IMR-90 (cell line): ENCODE data around the gene CNTN5. TPM values are rescaled to one million over a fixed set of nuclear protein-coding genes. Genes with fewer than 3 reads are reported as not detected.

ENCODE experiments used
- ATAC-seq: fragments of 200-7000 bp; cut with Tn5 transposase; 2 replicates; pipeline ENCODE4 v1.9.1; 2020; ENCODE audit warnings: low read depth, mild to moderate bottlenecking, moderate library complexity
- BruUV-seq: library from RNA; stranded (reverse); fragments of 400-500 nt; replicated peaks from 2 replicates; lab custom pipeline; 2021; lab: Mats Ljungman, UMichigan
- CTCF ChIA-PET: fragments of 300-600 bp; formaldehyde crosslinking; extraction: SDS; loops from one replicate; lab custom pipeline; 2021; ENCODE audit warnings: antibody characterized with exemption; lab: Yijun Ruan, JAX
- POLR2A ChIA-PET: fragments of 300-600 bp; sonication (Branson Sonifier 250); formaldehyde crosslinking; loops from one replicate; lab custom pipeline; 2022; ENCODE audit warnings: antibody characterized with exemption; ENCODE audit not compliant: unreplicated experiment; lab: Charles Lee
- DNase-seq: peaks from one replicate; pipeline ENCODE4 v3.0.0; 2013
- H2AFZ ChIP-seq: replicated peaks from 2 replicates; pipeline ENCODE3; 2013; ENCODE audit warnings: low read length, mild to moderate bottlenecking; ENCODE audit not compliant: poor library complexity
- H2AK5ac ChIP-seq: 2 replicates; pipeline ENCODE4 v1.6.1; 2013; ENCODE audit warnings: low read depth, low read length, inconsistent platforms
- H2AK9ac ChIP-seq: replicated peaks from 2 replicates; pipeline ENCODE3; 2013; ENCODE audit warnings: mild to moderate bottlenecking, low read depth, low read length, moderate library complexity; ENCODE audit not compliant: poor library complexity
- H2BK120ac ChIP-seq: 2 replicates; pipeline ENCODE4 v1.6.1; 2013; ENCODE audit warnings: low read depth, low read length, inconsistent platforms
- H2BK15ac ChIP-seq: 3 replicates; pipeline ENCODE4 v1.6.1; 2013; ENCODE audit warnings: low read depth, low read length, inconsistent platforms
- H2BK20ac ChIP-seq: 2 replicates; pipeline ENCODE4 v1.6.1; 2013; ENCODE audit warnings: low read depth, mild to moderate bottlenecking, inconsistent platforms, low read length, moderate library complexity
- H2BK5ac ChIP-seq: 2 replicates; pipeline ENCODE4 v1.6.1; 2013; ENCODE audit warnings: mild to moderate bottlenecking, low read depth, low read length, inconsistent platforms; ENCODE audit not compliant: poor library complexity, severe bottlenecking
- H3K14ac ChIP-seq: replicated peaks from 2 replicates; pipeline ENCODE4 v1.6.1; 2013; ENCODE audit warnings: low read depth, low read length, inconsistent platforms
- H3K18ac ChIP-seq: 2 replicates; pipeline ENCODE4 v1.6.1; 2013; ENCODE audit warnings: low read depth, low read length, control low read depth
- H3K23ac ChIP-seq: 2 replicates; pipeline ENCODE4 v1.6.1; 2013; ENCODE audit warnings: low read depth, low read length, inconsistent platforms
- H3K27ac ChIP-seq: 2 replicates; pipeline ENCODE4 v1.5.1; 2013; ENCODE audit warnings: mild to moderate bottlenecking, control low read depth, low read length; ENCODE audit not compliant: insufficient read depth
- H3K27me3 ChIP-seq: 2 replicates; pipeline ENCODE4 v1.6.1; 2013; ENCODE audit warnings: low read length; ENCODE audit not compliant: control insufficient read depth, insufficient read depth
- H3K36me3 ChIP-seq: 2 replicates; pipeline ENCODE4 v1.6.1; 2013; ENCODE audit warnings: low read length, mixed read lengths; ENCODE audit not compliant: control insufficient read depth, insufficient read depth
- H3K4ac ChIP-seq: 2 replicates; pipeline ENCODE4 v1.6.1; 2013; ENCODE audit warnings: low read depth, low read length, inconsistent platforms
- H3K4me1 ChIP-seq: 2 replicates; pipeline ENCODE4 v1.6.1; 2013; ENCODE audit warnings: low read length, mixed read lengths; ENCODE audit not compliant: control insufficient read depth, insufficient read depth
- H3K4me2 ChIP-seq: 2 replicates; pipeline ENCODE4 v1.6.1; 2013; ENCODE audit warnings: low read depth, mild to moderate bottlenecking, control low read depth, low read length, moderate library complexity
- H3K4me3 ChIP-seq: 2 replicates; pipeline ENCODE4 v1.5.1; 2013; ENCODE audit warnings: low read depth, mild to moderate bottlenecking, control low read depth, low read length, moderate library complexity; ENCODE audit not compliant: insufficient read depth
- H3K56ac ChIP-seq: 2 replicates; pipeline ENCODE4 v1.6.1; 2013; ENCODE audit warnings: low read length, inconsistent platforms; ENCODE audit not compliant: insufficient read depth; ENCODE audit errors: extremely low read depth
- H3K79me1 ChIP-seq, 2 experiments: 2 replicates each; pipeline ENCODE4 v1.6.1; 2013; ENCODE audit warnings: low read length in 2 of 2, inconsistent platforms in 1 of 2, low read depth in 1 of 2
- H3K9ac ChIP-seq: 2 replicates; pipeline ENCODE4 v1.6.1; 2013; ENCODE audit warnings: low read depth, low read length, control low read depth
- H3K9me1 ChIP-seq: 2 replicates; pipeline ENCODE4 v1.6.1; 2013; ENCODE audit warnings: low read length, inconsistent platforms; ENCODE audit not compliant: insufficient read depth
- H3K9me3 ChIP-seq: 2 replicates; pipeline ENCODE4 v1.6.1; 2013; ENCODE audit warnings: low read length; ENCODE audit not compliant: control insufficient read depth, insufficient read depth
- H4K20me1 ChIP-seq: 2 replicates; pipeline ENCODE4 v1.6.1; 2013; ENCODE audit warnings: low read length, inconsistent platforms; ENCODE audit not compliant: insufficient read depth
- H4K5ac ChIP-seq: 2 replicates; pipeline ENCODE4 v1.6.1; 2013; ENCODE audit warnings: mild to moderate bottlenecking, low read depth, low read length, control low read depth
- H4K8ac ChIP-seq, 2 experiments: 2 replicates each; pipeline ENCODE4 v1.6.1; 2013; ENCODE audit warnings: low read depth in 2 of 2, low read length in 2 of 2, control low read depth in 1 of 2, inconsistent platforms in 1 of 2
- H4K91ac ChIP-seq: 2 replicates; pipeline ENCODE4 v1.6.1; 2013; ENCODE audit warnings: low read depth, low read length, inconsistent platforms; ENCODE audit not compliant: insufficient read depth
- BHLHE40 ChIP-seq: fragments of 150-350 bp; IDR thresholded peaks from 2 replicates; pipeline ENCODE4 v1.6.1; 2016; ENCODE audit warnings: mild to moderate bottlenecking, low read depth, low read length
- CEBPB ChIP-seq: IDR thresholded peaks from 2 replicates; pipeline ENCODE4 v1.6.1; 2012; ENCODE audit warnings: low read depth, low read length, improper control_type of control experiment
- CHD1 ChIP-seq: IDR thresholded peaks from 2 replicates; pipeline ENCODE4 v1.6.1; 2012; ENCODE audit warnings: low read depth, low read length, improper control_type of control experiment
- CTCF ChIP-seq: conservative IDR thresholded peaks from 2 replicates; pipeline ENCODE4 v1.5.1; 2012; ENCODE audit warnings: mild to moderate bottlenecking, low read depth, low read length, improper control_type of control experiment
- FOS ChIP-seq: fragments of 150-350 bp; IDR thresholded peaks from 2 replicates; pipeline ENCODE4 v1.6.1; 2016; ENCODE audit warnings: low read depth, low read length
- MAFK ChIP-seq: IDR thresholded peaks from 2 replicates; pipeline ENCODE4 v1.6.1; 2012; ENCODE audit warnings: low read depth, low read length, improper control_type of control experiment
- MAZ ChIP-seq: IDR thresholded peaks from 2 replicates; pipeline ENCODE4 v1.6.1; 2012; ENCODE audit warnings: low read depth, mild to moderate bottlenecking, low read length, improper control_type of control experiment, moderate library complexity, borderline replicate concordance
- MXI1 ChIP-seq: IDR thresholded peaks from 2 replicates; pipeline ENCODE4 v1.6.1; 2012; ENCODE audit warnings: low read depth, mild to moderate bottlenecking, low read length, moderate library complexity, borderline replicate concordance
- NFE2L2 ChIP-seq: fragments of 150-350 bp; IDR thresholded peaks from 2 replicates; pipeline ENCODE4 v1.6.1; 2016; ENCODE audit warnings: low read depth, mild to moderate bottlenecking, low read length
- POLR2A ChIP-seq: IDR thresholded peaks from 2 replicates; pipeline ENCODE4 v1.6.1; 2012; ENCODE audit warnings: mild to moderate bottlenecking, low read depth, low read length
- RAD21 ChIP-seq: IDR thresholded peaks from 2 replicates; pipeline ENCODE4 v1.6.1; 2012; ENCODE audit warnings: low read length, improper control_type of control experiment
- RCOR1 ChIP-seq: IDR thresholded peaks from 2 replicates; pipeline ENCODE4 v1.6.1; 2012; ENCODE audit warnings: mild to moderate bottlenecking, low read length, improper control_type of control experiment; ENCODE audit not compliant: insufficient replicate concordance
- RFX5 ChIP-seq: IDR thresholded peaks from 2 replicates; pipeline ENCODE4 v1.8.0; 2012; ENCODE audit warnings: low read depth, mild to moderate bottlenecking, low read length, moderate library complexity
- SMC3 ChIP-seq: fragments of 150-350 bp; IDR thresholded peaks from 2 replicates; pipeline ENCODE4 v1.6.1; 2016; ENCODE audit warnings: low read depth, mild to moderate bottlenecking, antibody characterized with exemption, low read length, moderate library complexity
- USF2 ChIP-seq: fragments of 150-350 bp; IDR thresholded peaks from 2 replicates; pipeline ENCODE4 v1.6.1; 2017; ENCODE audit warnings: mild to moderate bottlenecking, antibody characterized with exemption, low read length, low read depth
- whole genome bisulfite sequencing, 2 experiments: methylation state at CpG; one replicate each; pipeline versions ENCODE4 v1.1.5 to v1.1.7; 2013; ENCODE audit warnings: missing lambda C conversion rate in 2 of 2; ENCODE audit not compliant: insufficient read length in 1 of 2; ENCODE audit errors: extremely low coverage in 2 of 2; 5-methylcytosine and 5-hydroxymethylcytosine counted together
- dilution Hi-C: fragments of 300-500 bp; cut with HindIII; formaldehyde crosslinking; loops from one replicate; pipeline ENCODE4 v1.14.3; 2018; ENCODE audit warnings: low sequenced_read_pairs; ENCODE audit not compliant: unreplicated experiment
- in situ Hi-C: fragments of 300-500 bp; cut with MboI; formaldehyde crosslinking; loops from 3 replicates; pipeline ENCODE4 v1.14.3; 2019; ENCODE audit warnings: low sequenced_read_pairs, inconsistent platforms, mixed read lengths
- intact Hi-C: fragments of 100-400 bp; cut with micrococcal nuclease; formaldehyde crosslinking; loops from 2 replicates; pipeline ENCODE4 v1.10.0; 2022
- polyA plus RNA-seq, 3 experiments: library from polyadenylated mRNA; depleted of rRNA; stranded (reverse); fragments of >200 nt; gene quantifications; 2 replicates each; pipeline ENCODE4 v1.2.3, GENCODE V29; 2012; ENCODE audit warnings: low replicate concordance in 1 of 3
- total RNA-seq: library from RNA; depleted of rRNA; stranded (reverse); fragments of >200 nt; gene quantifications from 2 replicates; pipeline ENCODE4 v1.2.3, GENCODE V29; 2012

The CNTN5 gene
- total and polyA plus RNA-seq, 2 of the 4 experiments (the other 2 are of a cell fraction): not detected

- CTCF ChIA-PET: no interaction called here
- H2AK5ac ChIP-seq: no peak overlapping the region
- no peaks in the 10 kb centered on the region for H3K9me1 ChIP-seq
- TF ChIP-seq SMC3: no peak
- no peak for TF ChIP-seq USF2
- no peak for TF ChIP-seq NFE2L2
- TF ChIP-seq CHD1: no peak
- no peak for TF ChIP-seq BHLHE40
- no peak for TF ChIP-seq RFX5
- TF ChIP-seq MAFK: no peak
- TF ChIP-seq CEBPB: no peak
- TF ChIP-seq POLR2A: no peak
- TF ChIP-seq CTCF: no peak
- no peak for TF ChIP-seq FOS
- TF ChIP-seq MAZ: no peak
- no peak for TF ChIP-seq RCOR1
- TF ChIP-seq RAD21: no peak
- TF ChIP-seq MXI1: no peak
- H4K91ac ChIP-seq: no peak overlapping the region
- H3K14ac ChIP-seq: no peak overlapping the region
- no peak overlapping the region for H3K4ac ChIP-seq
- POLR2A ChIA-PET: no interaction called here
- in situ Hi-C loops (no loop called here), intact Hi-C loops (no loop called here), dilution Hi-C loops (no loop called here)
- H2BK20ac ChIP-seq: no peak overlapping the region
- no peak overlapping the region for H4K5ac ChIP-seq
- ATAC-seq (no peak), DNase-seq (no peak)
- no peak overlapping the region for H3K9ac ChIP-seq
- no peak overlapping the region for H3K4me3 ChIP-seq
- no peaks in the 10 kb centered on the region for H3K27me3 ChIP-seq
- WGBS, 2 experiments: 40% methylated on average over 1 of the region's 2 CpGs; no CpG with 5 or more reads in 1 of the 2 experiments
- no peak overlapping the region for H2BK120ac ChIP-seq
- H2BK5ac ChIP-seq: no peak overlapping the region
- no peaks in the 10 kb centered on the region for H4K20me1 ChIP-seq
- no peak overlapping the region for H3K18ac ChIP-seq
- H3K4me2 ChIP-seq: no peak overlapping the region
- H3K27ac ChIP-seq: no peak overlapping the region
- no peak overlapping the region for H2BK15ac ChIP-seq
- BruUV-seq: no TSS peak
- H3K79me1 ChIP-seq: no peaks in the 10 kb centered on the region
- H3K36me3 ChIP-seq: no peaks in the 10 kb centered on the region
- H4K8ac ChIP-seq: no peak overlapping the region
- no peak overlapping the region for H3K56ac ChIP-seq
- H2AFZ ChIP-seq: no peak overlapping the region
- H3K4me1 ChIP-seq: no peaks in the 10 kb centered on the region
- no peak overlapping the region for H3K23ac ChIP-seq
- H2AK9ac ChIP-seq: no peak overlapping the region
- H3K9me3 ChIP-seq: no peaks in the 10 kb centered on the region
Observed at GRCh38 chr11:100221791-100222190, 1201.0 kb downstream of the CNTN5 start.
